GM10847 (cell line): Measurements from ENCODE around the gene OR13J1.

Experiments used
- POLR2A ChIP-seq: IDR thresholded peaks from 2 replicates; pipeline ENCODE4 v1.6.1; 2011; ENCODE audit not compliant: insufficient read length; ENCODE audit errors: extremely low read depth

The OR13J1 gene

DNA sequence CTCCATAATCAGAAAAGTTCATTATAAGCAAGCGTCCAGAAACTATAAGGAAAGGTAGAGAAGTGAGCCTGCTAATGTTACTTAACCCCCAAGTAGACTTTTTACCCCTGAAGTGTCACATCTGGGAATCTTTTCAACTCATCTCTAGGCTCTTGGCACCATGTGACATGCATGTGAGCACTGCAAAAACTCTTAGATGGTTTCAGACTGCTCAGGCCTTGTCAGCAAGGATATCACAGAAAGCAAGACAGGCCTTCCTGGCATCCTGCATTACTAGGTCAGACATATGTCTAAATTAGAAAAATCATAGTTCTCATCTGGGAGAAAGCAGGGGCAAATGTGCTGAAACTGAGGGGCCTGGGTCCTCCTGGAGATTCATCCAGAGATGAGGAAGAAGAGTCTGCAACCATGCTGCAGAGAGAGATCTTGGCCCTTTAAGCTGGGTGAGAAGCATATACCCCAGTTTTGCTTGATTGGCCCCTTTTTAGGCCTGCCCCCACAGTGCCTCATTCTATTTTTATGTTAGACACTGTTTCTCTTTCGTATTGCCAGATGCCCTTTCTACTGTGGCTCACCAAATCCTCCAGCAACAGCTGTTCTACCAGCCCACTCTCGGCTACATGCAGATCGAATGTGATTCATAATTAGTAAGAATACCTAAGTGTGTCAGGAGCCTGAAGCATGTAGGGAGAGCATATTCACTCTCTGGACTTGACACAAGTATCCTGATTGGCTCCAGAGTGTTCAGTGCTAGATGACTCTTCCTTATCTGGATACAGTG is 22.2 kb downstream of the OR13J1 start:
- no peak for TF ChIP-seq POLR2A

DNA sequence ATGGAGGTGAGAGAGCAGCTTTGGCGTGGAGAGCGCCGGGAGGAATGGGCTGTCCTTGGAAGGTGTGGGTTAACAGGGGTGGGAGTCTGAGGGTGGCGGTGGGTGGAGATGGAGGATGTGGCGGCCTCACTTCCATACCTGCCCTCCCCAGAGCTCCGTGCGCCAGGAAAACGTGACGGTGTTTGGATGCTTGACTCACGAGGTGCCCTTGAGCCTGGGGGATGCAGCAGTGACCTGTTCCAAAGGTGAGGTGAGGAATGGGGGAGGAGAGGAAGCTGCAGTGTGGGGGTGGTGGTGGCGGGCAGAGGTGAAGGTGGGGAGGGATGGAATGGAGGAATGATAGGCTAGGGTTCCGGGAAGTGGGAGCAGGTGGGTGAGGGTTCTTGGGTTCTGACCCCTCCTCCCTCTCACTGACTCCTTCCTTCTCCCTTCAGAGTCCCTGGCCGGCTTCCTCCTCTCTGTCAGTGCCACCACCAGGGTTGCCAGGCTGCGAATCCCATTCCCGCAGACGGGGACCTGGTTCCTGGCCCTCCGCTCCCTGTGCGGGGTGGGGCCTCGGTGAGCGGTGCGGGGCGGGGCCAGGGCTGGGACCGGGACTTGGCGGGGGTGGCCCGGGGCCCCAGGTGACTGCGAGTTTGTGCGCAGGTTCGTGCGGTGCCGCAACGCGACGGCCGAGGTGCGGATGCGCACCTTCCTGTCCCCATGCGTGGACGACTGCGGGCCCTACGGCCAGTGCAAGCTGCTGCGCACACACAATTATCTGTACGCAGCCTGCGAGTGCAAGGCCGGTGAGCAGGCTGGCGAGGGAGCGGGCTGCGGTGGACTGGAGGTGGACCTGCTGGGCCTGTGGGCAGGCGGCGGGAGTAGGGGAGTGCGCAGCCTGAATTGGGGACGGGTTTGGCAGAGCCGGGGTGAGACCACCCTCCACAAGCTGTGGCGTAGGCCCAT is 24.1 kb downstream of the OR13J1 start:
- TF ChIP-seq POLR2A = no peak

DNA sequence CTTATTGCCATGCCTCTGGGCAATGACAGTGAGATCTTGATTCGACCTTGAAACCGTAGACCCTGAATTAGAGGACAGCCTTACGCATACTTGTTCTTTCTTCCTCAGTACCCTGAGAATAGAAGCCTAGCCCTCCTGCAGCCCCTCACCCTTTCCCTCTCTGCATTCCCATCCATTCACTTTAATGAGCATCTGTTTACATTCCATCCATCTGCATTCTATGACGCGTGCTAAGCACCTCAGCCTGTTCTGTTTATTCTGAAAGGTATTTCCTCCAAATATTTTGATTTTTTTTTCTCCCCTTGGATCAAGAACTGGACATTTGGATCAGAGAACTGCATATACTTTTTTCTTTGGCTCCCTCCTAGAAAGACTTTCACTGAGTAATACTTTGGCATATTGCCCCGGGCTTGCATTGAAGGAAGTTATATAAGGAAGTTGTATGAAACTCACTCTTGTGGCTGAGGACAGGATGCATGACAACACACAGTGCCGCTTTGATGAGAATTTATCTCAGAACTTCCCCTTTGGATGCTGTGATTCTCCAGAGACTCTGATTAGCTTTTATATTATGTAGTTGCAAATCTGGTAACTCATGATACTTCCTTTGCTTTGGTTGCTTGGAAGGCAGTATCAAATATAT is 25.5 kb downstream of the OR13J1 start:
- no peak for TF ChIP-seq POLR2A

DNA sequence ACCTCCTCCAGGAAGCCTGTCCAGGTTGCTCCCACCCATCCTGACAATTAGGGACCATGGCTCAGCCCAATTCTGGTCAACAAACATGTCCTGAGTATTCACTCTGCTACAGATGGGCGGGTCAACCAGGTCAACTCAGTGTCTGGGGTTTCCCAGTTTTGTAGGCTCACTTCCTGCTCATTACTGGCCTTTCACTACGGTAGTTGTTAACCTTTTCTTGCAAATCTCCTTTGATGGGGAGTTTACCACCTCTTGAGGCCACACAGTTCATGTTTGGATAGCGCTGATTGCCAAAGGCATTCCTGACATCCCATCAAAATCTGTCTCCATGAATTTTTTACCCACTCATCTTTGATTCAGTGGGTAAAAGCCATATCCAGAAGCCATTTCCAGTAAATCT is 27.4 kb downstream of the OR13J1 start:
- no peak for TF ChIP-seq POLR2A

DNA sequence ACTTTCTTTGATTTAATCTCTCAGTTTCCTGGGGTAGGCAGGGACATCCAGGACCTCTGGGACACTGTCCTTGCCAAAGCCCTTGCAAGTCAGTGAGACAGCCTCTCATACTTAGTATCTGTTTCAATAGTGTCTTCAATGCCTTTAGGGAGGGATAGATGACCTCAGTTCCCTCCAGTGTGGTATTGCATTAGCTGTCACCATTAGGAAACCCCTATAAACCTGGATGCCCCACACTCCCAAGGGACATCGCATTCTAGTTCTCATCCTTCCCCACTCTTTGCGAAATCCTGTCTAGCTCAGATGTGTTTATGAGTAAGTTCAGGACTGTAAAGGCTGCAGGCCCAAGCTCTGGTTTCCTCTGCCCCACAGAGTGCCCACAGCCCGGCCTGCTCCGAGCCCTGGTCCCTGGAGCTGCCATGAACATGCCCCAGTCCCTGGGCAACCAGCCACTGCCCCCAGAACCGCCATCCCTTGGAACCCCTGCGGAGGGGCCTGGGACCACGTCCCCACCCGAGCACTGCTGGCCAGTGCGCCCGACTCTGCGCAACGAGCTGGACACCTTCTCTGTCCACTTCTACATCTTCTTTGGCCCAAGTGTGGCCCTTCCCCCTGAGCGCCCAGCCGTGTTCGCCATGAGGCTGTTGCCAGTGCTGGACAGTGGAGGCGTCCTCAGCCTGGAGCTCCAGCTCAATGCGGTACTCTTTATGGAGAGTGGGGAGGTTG is 28.0 kb downstream of the OR13J1 start:
- TF ChIP-seq POLR2A = no peak

DNA sequence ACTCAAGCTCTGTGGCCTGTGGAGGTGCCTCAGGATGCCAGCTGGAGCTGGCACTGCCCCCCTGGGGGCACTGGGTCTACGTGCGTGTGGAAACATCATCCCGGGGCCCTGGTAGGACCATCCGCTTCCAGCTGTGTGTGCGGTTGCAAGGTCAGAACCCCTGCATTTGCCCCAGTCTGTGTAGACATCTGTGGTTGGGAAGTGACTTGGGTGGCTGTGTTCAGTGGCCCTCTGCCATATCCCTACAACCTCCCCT is 28.6 kb downstream of the OR13J1 start:
- TF ChIP-seq POLR2A = no peak

DNA sequence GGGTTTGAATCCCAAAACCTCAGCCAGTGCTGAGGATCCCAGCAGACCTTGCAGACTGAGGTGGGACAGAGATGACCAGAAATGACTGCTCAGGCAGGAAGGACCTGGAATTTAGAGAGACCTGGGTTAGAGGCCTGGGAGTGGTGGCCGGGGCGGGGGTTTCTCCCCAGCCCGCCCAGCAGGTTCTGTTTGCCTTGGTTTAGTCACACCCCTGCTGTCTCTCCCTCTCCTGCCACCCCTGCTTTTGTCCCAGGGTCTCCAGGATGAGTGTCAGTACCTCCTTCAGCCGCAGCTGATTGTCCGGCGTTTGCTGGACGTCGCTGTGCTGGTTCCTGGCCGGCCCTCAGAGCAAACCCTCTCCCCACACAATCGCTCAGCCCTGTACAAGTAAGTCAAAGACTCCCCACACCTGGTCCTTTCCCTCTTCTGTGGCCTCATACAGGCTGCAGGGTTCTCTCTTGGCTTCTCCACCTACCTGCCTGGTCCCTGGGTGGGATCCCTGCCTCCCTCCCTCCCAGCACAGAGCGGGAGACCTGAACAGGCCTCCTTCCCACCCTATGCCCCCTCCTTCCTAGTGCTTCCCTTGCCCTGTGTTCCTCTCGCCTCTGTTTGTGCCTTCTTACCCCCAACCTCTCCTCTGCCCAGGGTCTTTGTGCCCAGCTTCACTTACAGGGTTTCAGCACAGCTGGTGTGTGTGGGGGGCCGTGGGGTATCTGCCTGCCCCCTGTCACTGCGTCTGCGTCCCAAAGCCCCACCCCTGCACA is 29.1 kb downstream of the OR13J1 start:
- no peak for TF ChIP-seq POLR2A

DNA sequence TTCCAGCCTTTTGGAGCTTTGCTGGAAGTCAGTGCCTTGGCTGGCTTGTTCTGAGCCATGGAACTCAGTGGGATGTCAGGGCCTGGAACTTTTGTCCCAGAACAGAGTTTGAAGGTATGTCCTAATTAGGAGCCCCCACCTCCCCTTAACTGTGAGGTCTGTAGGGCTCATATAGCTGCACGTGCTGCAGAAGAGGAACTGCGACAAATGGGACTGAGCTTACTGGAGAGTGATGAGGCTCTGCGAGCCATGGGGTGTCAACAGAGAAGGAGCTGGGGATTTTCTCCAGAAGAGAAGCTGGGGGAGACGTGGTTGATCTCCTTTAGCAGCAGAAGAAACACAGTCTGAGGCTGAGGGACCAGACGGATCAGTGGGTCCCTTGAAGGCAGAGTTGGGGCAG is 30.3 kb downstream of the OR13J1 start:
- no peak for TF ChIP-seq POLR2A

DNA sequence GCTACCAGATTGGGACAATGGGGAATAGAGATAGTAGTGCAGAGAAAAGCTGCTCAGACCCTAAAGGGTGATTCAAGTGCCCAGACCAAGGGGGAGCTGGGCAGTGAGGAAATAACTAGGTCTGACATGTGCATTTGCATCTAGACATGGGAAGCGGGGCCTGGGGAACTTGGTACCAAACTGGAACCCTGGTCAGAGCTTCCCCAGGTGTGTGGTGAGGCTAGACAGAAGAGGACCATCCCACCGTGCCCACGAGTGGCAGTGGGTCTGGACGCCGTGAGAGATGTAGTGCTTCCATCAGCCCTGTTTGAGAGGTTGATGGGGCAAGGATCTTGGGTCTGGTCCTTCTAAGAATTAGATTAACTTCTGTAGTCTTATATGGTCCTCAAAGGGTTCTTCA is 33.6 kb downstream of the OR13J1 start:
- TF ChIP-seq POLR2A = no peak

DNA sequence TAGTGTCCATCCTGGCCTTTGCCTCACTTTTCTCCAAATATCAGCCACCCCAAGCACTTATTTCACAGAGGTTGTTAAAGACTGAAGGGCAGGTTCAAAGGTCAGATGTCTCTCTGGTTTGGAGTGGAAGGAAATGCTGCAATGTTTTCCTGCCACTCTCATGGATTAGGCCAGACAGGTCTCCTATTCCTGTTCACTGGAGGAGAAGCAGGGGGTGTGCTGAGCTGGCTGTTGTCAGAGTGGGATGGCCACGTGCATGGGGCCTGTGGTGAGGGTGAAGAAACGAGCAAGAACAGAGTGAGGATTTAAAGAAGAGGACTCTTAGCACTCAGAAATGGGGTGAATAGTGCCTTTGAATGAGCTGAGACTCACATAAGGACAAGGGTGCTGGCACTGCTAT is 34.4 kb downstream of the OR13J1 start:
- TF ChIP-seq POLR2A = no peak

DNA sequence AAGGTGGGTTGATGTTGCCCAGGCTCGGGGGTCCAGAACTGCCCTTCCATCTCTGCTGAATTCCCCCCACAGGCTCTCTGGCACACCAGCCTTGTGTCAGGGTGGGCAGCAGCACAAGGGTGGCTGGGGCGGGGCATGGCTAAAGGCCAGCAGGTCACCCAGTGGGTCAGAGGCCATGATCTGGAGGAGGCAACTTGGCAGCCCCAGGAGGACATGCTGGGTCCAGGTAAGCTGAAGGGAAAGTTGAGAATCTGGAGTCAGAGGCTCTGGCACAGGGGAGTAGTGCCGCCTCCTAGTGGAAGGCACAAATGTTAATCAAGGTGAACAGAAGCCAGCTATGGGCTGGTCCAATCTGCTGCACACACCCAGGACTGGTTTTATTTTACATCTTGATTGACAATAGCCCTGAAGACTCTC is 35.0 kb downstream of the OR13J1 start:
- TF ChIP-seq POLR2A = no peak

DNA sequence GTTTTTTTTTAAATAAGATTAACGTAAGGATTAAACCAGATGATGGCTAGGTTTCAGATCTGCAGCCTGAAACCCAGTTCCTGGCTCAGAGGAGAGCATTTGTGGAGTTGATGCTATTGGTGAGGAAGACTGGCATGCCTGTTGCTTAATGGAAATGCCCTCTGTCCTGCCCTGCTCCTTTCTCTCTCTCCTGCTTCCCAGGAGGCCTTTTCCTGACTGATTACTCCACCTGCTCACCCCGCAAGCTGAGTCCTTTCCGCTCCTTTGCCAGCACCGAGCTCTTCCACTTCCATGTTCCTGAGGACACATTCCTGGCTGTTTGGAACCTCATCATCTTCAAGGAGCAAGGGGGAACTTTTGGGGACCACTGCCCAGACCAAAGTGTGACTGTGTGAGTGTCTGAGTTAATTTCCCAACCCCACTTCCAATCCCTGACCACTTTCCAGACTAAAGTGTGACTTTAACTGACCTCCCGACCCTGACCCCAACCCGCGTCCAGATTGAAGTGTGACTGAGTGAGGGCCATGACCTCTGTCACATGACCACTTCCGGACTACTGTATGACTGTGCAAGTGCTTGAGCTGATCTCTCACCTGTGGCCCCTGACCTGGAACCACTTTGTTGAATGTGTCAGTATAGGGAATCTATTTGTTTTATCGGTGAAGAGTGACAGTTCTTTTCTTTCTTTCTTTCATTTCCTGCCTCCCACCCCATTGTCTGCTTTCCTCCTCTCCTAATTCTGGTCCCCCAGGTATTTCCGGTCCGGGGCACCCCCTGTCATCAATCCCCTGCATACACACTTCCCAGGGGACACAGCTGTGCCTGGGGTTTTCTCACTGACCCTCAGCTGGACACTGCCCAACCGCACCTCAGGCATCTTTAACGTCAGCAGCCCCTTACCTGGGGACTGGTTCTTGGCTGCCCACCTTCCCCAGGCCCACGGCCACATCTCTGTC is 35.7 kb downstream of the OR13J1 start:
- TF ChIP-seq POLR2A = no peak

DNA sequence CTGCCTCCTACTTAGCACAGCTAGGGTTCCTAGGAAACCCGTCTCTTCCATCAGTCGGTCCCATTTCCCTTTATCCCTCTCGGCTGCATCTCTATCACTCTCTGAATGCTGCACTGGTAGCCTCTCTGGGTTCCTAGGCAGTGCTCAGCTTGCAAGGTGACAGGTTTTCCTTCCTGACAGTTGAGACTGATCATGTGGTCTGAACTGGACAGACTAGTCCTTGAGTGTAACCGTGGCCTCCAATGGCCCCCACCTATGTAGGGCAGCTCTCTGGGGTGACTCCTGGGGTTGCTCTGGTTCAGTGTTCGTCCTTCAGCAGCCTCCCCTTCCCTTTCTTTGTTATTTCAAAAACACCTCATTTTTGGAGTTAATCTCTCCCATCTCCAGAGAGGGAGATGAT is 37.4 kb downstream of the OR13J1 start:
- no peak for TF ChIP-seq POLR2A

DNA sequence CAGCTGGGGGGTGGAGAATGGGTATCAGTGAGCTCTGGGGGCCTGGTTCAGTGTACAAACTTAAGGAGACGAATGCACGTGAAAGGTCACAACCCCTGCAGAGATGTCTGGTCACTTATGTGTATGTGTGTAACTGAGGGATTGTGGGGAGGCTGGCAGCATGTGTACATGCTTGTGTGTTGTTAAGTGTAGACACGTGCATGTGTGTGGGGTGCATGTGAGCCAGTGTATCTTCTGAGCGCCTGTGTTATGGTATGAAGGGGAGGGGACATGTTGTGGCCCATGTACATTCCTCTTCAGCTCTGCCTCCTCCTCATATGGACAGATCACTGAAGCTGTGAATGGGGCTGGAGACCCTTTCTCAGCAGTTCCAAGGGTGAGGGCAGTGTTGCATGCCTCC is 39.2 kb downstream of the OR13J1 start:
- TF ChIP-seq POLR2A = no peak
